Erythroblast (primary cell): Measurements from ENCODE around the gene TRAPPC2.

Experiments used
- GATA1 ChIP-seq: IDR thresholded peaks from 2 replicates; pipeline ENCODE4 v1.6.1; 2011; ENCODE audit warnings: low read depth, mild to moderate bottlenecking, control low read depth, low read length, moderate library complexity
- POLR2A ChIP-seq: IDR thresholded peaks from 2 replicates; pipeline ENCODE4 v1.6.1; 2011; ENCODE audit warnings: mild to moderate bottlenecking, low read length

GRCh38 chrX:13664020-13664419, 70.4 kb downstream of the TRAPPC2 start:
- TF ChIP-seq POLR2A = no peak
- TF ChIP-seq GATA1 = no peak
